OCI-LY1 (cell line): ENCODE data around the gene C1orf52.

Experiments used
- H2AFZ ChIP-seq: fragments of 200-600 bp; sonication (generic), shearing (Covaris generic); 2 replicates; pipeline ENCODE4 v1.6.0; 2014; ENCODE audit warnings: antibody characterized with exemption, mild to moderate bottlenecking, low read length
- H3F3A ChIP-seq: fragments of 200-600 bp; sonication (generic), shearing (Covaris generic); 2 replicates; pipeline ENCODE4 v1.6.0; 2014; ENCODE audit warnings: mild to moderate bottlenecking, antibody characterized with exemption, low read length, moderate library complexity; ENCODE audit not compliant: insufficient read depth
- H3K27ac ChIP-seq: fragments of 200-600 bp; sonication (generic); 2 replicates; pipeline ENCODE4 v1.5.1; 2014; ENCODE audit warnings: low read length, mixed run types, mild to moderate bottlenecking, low read depth; ENCODE audit not compliant: poor library complexity, severe bottlenecking
- H3K27me3 ChIP-seq: fragments of 200-600 bp; sonication (generic); 2 replicates; pipeline ENCODE4 v1.6.0; 2014; ENCODE audit warnings: antibody characterized with exemption, mild to moderate bottlenecking, low read length, moderate library complexity; ENCODE audit not compliant: insufficient read depth
- H3K36me3 ChIP-seq: fragments of 200-600 bp; sonication (generic); 2 replicates; pipeline ENCODE4 v1.6.1; 2014; ENCODE audit warnings: mild to moderate bottlenecking, antibody characterized with exemption, low read length, moderate library complexity, mixed read lengths; ENCODE audit not compliant: insufficient read depth
- H3K4me1 ChIP-seq: fragments of 200-600 bp; sonication (generic); 2 replicates; pipeline ENCODE4 v1.5.1; 2014; ENCODE audit warnings: mild to moderate bottlenecking, low read length, moderate library complexity; ENCODE audit not compliant: insufficient read depth, severe bottlenecking
- H3K4me2 ChIP-seq: fragments of 200-600 bp; sonication (generic), shearing (Covaris generic); 2 replicates; pipeline ENCODE4 v1.6.1; 2014; ENCODE audit warnings: low read length
- H3K4me3 ChIP-seq: fragments of 200-600 bp; sonication (generic); 2 replicates; pipeline ENCODE4 v1.5.1; 2014; ENCODE audit warnings: low read length, low read depth, mild to moderate bottlenecking, mixed read lengths; ENCODE audit not compliant: poor library complexity, severe bottlenecking
- H3K79me2 ChIP-seq: fragments of 200-600 bp; shearing (Covaris generic); 2 replicates; pipeline ENCODE4 v1.6.1; 2016; ENCODE audit warnings: mixed run types, low read length, mixed read lengths; ENCODE audit not compliant: insufficient read depth
- H3K9ac ChIP-seq: fragments of 200-600 bp; sonication (generic), shearing (Covaris generic); 2 replicates; pipeline ENCODE4 v1.6.1; 2014; ENCODE audit warnings: mild to moderate bottlenecking, low read length, mixed read lengths
- H3K9me2 ChIP-seq: fragments of 200-600 bp; sonication (generic), shearing (Covaris generic); 2 replicates; pipeline ENCODE4 v1.6.1; 2014; ENCODE audit warnings: low read depth, mild to moderate bottlenecking, low read length, mixed read lengths
- H3K9me3 ChIP-seq: fragments of 200-600 bp; shearing (Covaris generic); 2 replicates; pipeline ENCODE4 v1.6.1; 2014; ENCODE audit warnings: low read length, mixed read lengths
- H4K20me1 ChIP-seq: fragments of 200-600 bp; sonication (generic), shearing (Covaris generic); 2 replicates; pipeline ENCODE4 v1.6.0; 2016; ENCODE audit warnings: mild to moderate bottlenecking, low read length; ENCODE audit not compliant: insufficient read depth
- EZH2 ChIP-seq: fragments of 200-600 bp; sonication (generic), shearing (Covaris generic); IDR thresholded peaks from 2 replicates; pipeline ENCODE4 v1.8.0; 2017; ENCODE audit warnings: borderline replicate concordance, mixed run types, mild to moderate bottlenecking, antibody characterized with exemption, low read length, moderate library complexity, mixed read lengths
- TF ChIP-seq, protein P1 (sequence below): fragments of 200-600 bp; sonication (generic), shearing (Covaris generic); IDR thresholded peaks from 2 replicates; pipeline ENCODE4 v1.5.1; 2017; ENCODE audit warnings: mild to moderate bottlenecking, antibody characterized with exemption, low read length, moderate library complexity, mixed read lengths

The C1orf52 gene

DNA sequence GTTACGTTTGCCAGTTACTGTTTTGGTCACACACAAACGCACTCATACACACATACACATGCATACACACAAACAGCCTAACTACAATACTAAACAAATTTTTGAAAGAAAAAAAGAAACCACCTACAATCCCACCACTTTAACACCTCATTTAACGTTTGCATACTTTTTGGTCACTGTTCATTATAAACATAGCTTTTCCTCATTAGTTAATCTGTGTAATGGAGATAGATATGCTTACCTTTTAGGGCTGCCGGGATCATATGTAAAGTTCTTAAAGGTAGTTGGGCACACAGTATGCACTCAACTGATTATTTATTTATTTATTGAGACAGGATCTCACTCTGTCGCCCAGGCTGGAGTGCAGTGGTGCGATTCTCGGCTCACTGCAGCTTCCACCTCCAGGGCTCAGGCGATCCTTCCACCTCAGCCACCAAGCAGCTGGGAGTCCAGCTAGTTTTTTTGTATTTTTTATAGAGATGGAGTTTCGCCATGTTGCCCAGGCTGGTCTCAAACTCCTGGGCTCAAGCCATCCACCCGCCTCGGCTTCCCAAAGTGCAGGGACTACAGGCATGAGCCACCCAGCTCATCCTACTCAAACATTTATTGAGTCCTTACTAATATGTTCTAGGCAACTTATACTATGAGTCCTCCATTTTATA, 17.6 kb upstream of the C1orf52 start:
- Histone ChIP-seq H3K9me3 (no peaks in the 10 kb centered on the region), H3K9me2 (no peaks in the 10 kb centered on the region), H2AFZ (peak overlapping the region; percentile 1; the same call in 1 of the 2 replicates), H3K79me2 (peaks cover 36% of the 10 kb centered on the region), H3F3A (no peaks in the 10 kb centered on the region), H3K4me1 (peaks cover 24% of the 10 kb centered on the region), H3K27me3 (no peaks in the 10 kb centered on the region), H3K36me3 (peaks cover 11% of the 10 kb centered on the region), H3K27ac (peak overlapping the region; percentile 11), H3K4me2 (peak overlapping the region; percentile 81), H3K9ac (peak overlapping the region; percentile 54; the same call in 1 of the 2 replicates), H3K4me3 (peak overlapping the region; percentile 85), H4K20me1 (no peaks in the 10 kb centered on the region)
- TF ChIP-seq, protein P1, sequence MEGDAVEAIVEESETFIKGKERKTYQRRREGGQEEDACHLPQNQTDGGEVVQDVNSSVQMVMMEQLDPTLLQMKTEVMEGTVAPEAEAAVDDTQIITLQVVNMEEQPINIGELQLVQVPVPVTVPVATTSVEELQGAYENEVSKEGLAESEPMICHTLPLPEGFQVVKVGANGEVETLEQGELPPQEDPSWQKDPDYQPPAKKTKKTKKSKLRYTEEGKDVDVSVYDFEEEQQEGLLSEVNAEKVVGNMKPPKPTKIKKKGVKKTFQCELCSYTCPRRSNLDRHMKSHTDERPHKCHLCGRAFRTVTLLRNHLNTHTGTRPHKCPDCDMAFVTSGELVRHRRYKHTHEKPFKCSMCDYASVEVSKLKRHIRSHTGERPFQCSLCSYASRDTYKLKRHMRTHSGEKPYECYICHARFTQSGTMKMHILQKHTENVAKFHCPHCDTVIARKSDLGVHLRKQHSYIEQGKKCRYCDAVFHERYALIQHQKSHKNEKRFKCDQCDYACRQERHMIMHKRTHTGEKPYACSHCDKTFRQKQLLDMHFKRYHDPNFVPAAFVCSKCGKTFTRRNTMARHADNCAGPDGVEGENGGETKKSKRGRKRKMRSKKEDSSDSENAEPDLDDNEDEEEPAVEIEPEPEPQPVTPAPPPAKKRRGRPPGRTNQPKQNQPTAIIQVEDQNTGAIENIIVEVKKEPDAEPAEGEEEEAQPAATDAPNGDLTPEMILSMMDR, result no peak
- TF ChIP-seq EZH2, result no peak

- Histone ChIP-seq H3K27me3 (no peaks in the 10 kb centered on the region), H3K9me3 (no peaks in the 10 kb centered on the region), H2AFZ (peak within 1 kb of the TSS; percentile 1; the same call in 1 of the 2 replicates), H3K79me2 (peaks cover 36% of the 10 kb centered on the region), H3K4me2 (peak within 1 kb of the TSS; percentile 89), H3F3A (no peaks in the 10 kb centered on the region), H3K27ac (peak within 1 kb of the TSS; percentile 83), H3K4me3 (peak within 1 kb of the TSS; percentile 85), H3K9ac (peak within 1 kb of the TSS; percentile 81), H3K9me2 (no peaks in the 10 kb centered on the region), H3K36me3 (peaks cover 15% of the 10 kb centered on the region), H4K20me1 (no peaks in the 10 kb centered on the region), H3K4me1 (peaks cover 24% of the 10 kb centered on the region)
- no peak for TF ChIP-seq EZH2
- TF ChIP-seq, protein P1, result no peak
Observed at GRCh38 chr1:85276215-85276977, 16.9 kb upstream of the C1orf52 start, which contains the start of gene BCL10. Gene BCL10, minus strand, starts transcription at chr1:85276632. Its CDS starts 280 bp downstream, at chr1:85276352.

- Histone ChIP-seq H3K9me3 (no peaks in the 10 kb centered on the region), H3F3A (no peaks in the 10 kb centered on the region), H2AFZ (no peak overlapping the region), H3K4me2 (peak overlapping the region; percentile 89), H3K9me2 (no peaks in the 10 kb centered on the region), H4K20me1 (no peaks in the 10 kb centered on the region), H3K36me3 (peaks cover 21% of the 10 kb centered on the region), H3K79me2 (peaks cover 36% of the 10 kb centered on the region), H3K4me1 (peaks cover 24% of the 10 kb centered on the region), H3K27ac (peak overlapping the region; percentile 83), H3K27me3 (no peaks in the 10 kb centered on the region), H3K9ac (peak overlapping the region; percentile 81), H3K4me3 (peak overlapping the region; percentile 85)
- TF ChIP-seq, protein P1, result no peak
- no peak for TF ChIP-seq EZH2
Observed at GRCh38 chr1:85275701-85276214, 16.3 kb upstream of the C1orf52 start.
